Transverse colon (tissue), 4 donors: ENCODE measurements around the gene PTPN2. TPM values are rescaled to one million over a fixed set of nuclear protein-coding genes. Genes with fewer than 3 reads are reported as not detected.

Experiments
- DNase-seq: peaks from one replicate; pipeline ENCODE4 v3.0.0-alpha.2; 2019
- H3K27ac ChIP-seq, 4 donors: fragments of 200-600 bp; sonication (generic); 2 replicates each; pipeline ENCODE4 v1.5.1; 2016 to 2018; ENCODE audit warnings: inconsistent platforms in 4 of 4
- H3K27me3 ChIP-seq: fragments of 200-600 bp; sonication (generic); 2 replicates; pipeline ENCODE4 v1.5.1; 2017; ENCODE audit warnings: inconsistent platforms
- H3K36me3 ChIP-seq, 4 donors: fragments of 200-600 bp; sonication (generic); 2 replicates each; pipeline ENCODE4 v1.5.1; 2017 to 2019; ENCODE audit warnings: inconsistent platforms in 4 of 4
- H3K4me1 ChIP-seq, 4 donors: fragments of 200-600 bp; sonication (generic); 2 replicates each; pipeline ENCODE4 v1.5.1; 2017 to 2020; ENCODE audit warnings: inconsistent platforms in 4 of 4
- H3K4me3 ChIP-seq, 4 donors: fragments of 200-600 bp; sonication (generic); 1 replicate in 1 of 4; 2 replicates in 3 of 4; pipeline versions ENCODE4 v1.5.1 to v1.6.1; 2017 to 2019; ENCODE audit warnings: inconsistent platforms in 4 of 4
- H3K9me3 ChIP-seq, 2 donors: fragments of 200-600 bp; sonication (generic); 2 replicates each; pipeline ENCODE4 v1.5.1; 2017 to 2019; ENCODE audit warnings: inconsistent platforms in 2 of 2
- CTCF ChIP-seq, 5 experiments: fragments of 200-600 bp in 3 of 5; fragments of 450-650 bp in 2 of 5; sonication (generic) in 3 of 5; IDR thresholded peaks; 1 replicate in 2 of 5; 2 replicates in 3 of 5; pipeline ENCODE4 v1.5.1; 2016 to 2017; ENCODE audit warnings: antibody characterized with exemption in 5 of 5, inconsistent platforms in 3 of 5, mild to moderate bottlenecking in 2 of 5, moderate library complexity in 1 of 5
- EP300 ChIP-seq: sonication (generic); formaldehyde crosslinking; IDR thresholded peaks from one replicate; pipeline ENCODE4 v1.6.1; 2017; ENCODE audit warnings: antibody characterized with exemption, low read depth
- POLR2A ChIP-seq: fragments of 450-650 bp; IDR thresholded peaks from one replicate; pipeline ENCODE4 v1.6.1; 2016; ENCODE audit warnings: antibody characterized with exemption, mild to moderate bottlenecking, moderate library complexity
- POLR2AphosphoS5 ChIP-seq, 3 donors: sonication (generic); formaldehyde crosslinking; IDR thresholded peaks; one replicate each; pipeline ENCODE4 v1.6.1; 2016; ENCODE audit warnings: antibody characterized with exemption in 3 of 3
- WGBS, 2 donors: methylation state at CpG; one replicate each; pipeline ENCODE4 v1.1.5; 2018; ENCODE audit warnings: low coverage in 1 of 2; 5-methylcytosine and 5-hydroxymethylcytosine counted together
- in situ Hi-C, 4 donors: fragments of 200-750 bp; cut with MboI; loops; one replicate each; pipeline versions ENCODE4 v1.15.0 to v1.15.1; 2017; ENCODE audit warnings: low sequenced_read_pairs in 3 of 4, low pct_ligation_motif_present in 1 of 4, low pct_unique_long_range_greater_than_20kb in 1 of 4
- intact Hi-C: fragments of 100-400 bp; cut with DNase I; formaldehyde crosslinking; loops from one replicate; pipeline ENCODE4 v1.15.1; 2023; ENCODE audit warnings: low total_unique reads
- total RNA-seq, 4 donors: library from RNA; depleted of rRNA; stranded (reverse); fragments of >200 nt; gene quantifications; one replicate each; pipeline ENCODE4 v1.1.0, GENCODE V29; 2016

Gene PTPN2
- total RNA-seq, 4 donors from 2014 or later = 10.5 to 65.7 (median 46.1) TPM

DNA sequence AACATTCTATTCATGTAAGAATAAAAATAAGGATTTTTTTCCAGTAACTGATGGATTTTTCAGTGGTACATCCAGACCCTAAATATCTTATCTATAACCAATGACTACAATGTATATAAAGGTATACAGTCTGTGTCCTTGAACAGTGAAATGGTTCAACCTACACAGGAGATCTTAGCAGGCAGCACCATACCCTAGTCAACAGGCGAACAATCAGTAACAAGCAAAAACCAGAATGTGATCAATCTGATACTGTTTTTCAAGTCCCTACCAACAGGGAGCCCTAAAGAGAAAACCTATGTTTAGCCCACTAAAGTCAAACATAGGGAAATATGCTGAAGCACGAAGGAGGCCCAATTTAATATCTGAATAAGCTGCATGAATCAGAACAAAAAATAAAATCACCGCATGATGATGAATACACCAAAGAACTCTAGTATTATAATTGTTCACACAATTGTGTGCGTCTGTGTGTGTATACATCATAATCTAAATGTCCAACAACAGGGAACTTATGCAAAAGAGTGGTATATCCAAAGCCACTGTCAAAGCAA, 26.0 kb downstream of the PTPN2 start:
- no peaks in the 10 kb centered on the region for H3K9me3 ChIP-seq
- H3K4me1 ChIP-seq = peaks cover 3 to 25% (median 10%) of the 10 kb centered on the region in 4 donors
- H3K27me3 ChIP-seq = no peaks in the 10 kb centered on the region
- DNase-seq = no peak
- in situ Hi-C loops (no loop called here), intact Hi-C loops (no loop called here)
- TF ChIP-seq POLR2A (no peak), POLR2AphosphoS5 (IDR thresholded peaks at IDR 0.05) (no peak), EP300 (no peak), CTCF (IDR thresholded peaks at IDR 0.05) (no peak)
- no peaks in the 10 kb centered on the region for H3K36me3 ChIP-seq
- no peak overlapping the region for H3K27ac ChIP-seq
- WGBS, 2 donors = 86 to 94% methylated on average over 4 of the region's 4 CpGs
- H3K4me3 ChIP-seq = no peak overlapping the region

DNA sequence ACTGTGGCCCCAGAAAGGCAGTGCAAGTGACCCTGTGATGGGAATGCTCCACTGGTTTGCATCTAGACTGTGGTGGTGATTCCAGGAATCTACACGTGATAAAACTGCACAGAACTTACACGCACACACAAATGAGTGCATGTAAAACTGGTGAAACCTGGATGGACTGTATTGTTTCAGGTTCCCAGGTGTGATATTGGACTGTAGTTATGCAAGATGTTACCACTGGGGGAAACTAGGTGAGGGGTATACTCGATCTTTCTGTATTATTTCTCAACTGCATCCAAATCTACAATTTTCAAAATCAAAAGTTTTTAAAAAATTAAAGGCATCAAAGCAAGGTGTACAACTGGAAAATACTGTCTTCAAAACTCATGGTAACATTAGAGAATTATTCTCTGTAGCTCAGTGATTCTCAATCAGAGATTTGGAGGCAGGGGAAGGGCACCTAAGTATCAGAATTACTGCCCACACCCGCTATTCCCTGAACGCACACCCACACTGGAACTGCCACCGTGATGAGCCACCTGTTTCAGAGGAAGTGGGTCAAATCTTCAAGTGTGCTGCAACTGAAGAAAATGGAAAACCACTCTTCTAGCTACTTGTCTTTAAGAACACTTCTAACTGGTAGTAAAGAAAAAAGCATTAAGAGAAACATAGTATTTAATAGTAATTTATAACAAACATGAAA, 26.7 kb downstream of the PTPN2 start:
- in situ Hi-C loops = no loop called here

GRCh38 chr18:12855916-12856315, 28.1 kb downstream of the PTPN2 start:
- no peaks in the 10 kb centered on the region for H3K36me3 ChIP-seq
- H3K4me1 ChIP-seq = peaks cover 0 to 4% (median 0%) of the 10 kb centered on the region in 4 donors
- no peaks in the 10 kb centered on the region for H3K27me3 ChIP-seq
- in situ Hi-C loops (no loop called here), intact Hi-C loops (no loop called here)
- no peak for DNase-seq
- H3K9me3 ChIP-seq = no peaks in the 10 kb centered on the region
- H3K4me3 ChIP-seq = no peak overlapping the region
- no peak overlapping the region for H3K27ac ChIP-seq
- TF ChIP-seq EP300 (no peak), CTCF (IDR thresholded peaks at IDR 0.05) (no peak), POLR2AphosphoS5 (IDR thresholded peaks at IDR 0.05) (no peak), POLR2A (no peak)
- WGBS, 2 donors = 82 to 97% methylated on average over 1 to 4 of the region's 4 CpGs

More for the DNA sequence above, 26.7 kb downstream of the PTPN2 start:
- H3K9me3 ChIP-seq = no peaks in the 10 kb centered on the region
- no peak overlapping the region for H3K27ac ChIP-seq
- 65 to 71% methylated on average over 2 to 6 of the region's 6 CpGs for WGBS, 2 donors
- DNase-seq = no peak
- no peak overlapping the region for H3K4me3 ChIP-seq
- TF ChIP-seq EP300 = no peak
- no peak for TF ChIP-seq POLR2AphosphoS5 (IDR thresholded peaks at IDR 0.05)
- TF ChIP-seq POLR2A = no peak
- TF ChIP-seq CTCF (IDR thresholded peaks at IDR 0.05) = no peak
- H3K4me1 ChIP-seq = peaks cover 0 to 18% (median 3%) of the 10 kb centered on the region in 4 donors
- no peaks in the 10 kb centered on the region for H3K36me3 ChIP-seq
- intact Hi-C loops = no loop called here
- no peaks in the 10 kb centered on the region for H3K27me3 ChIP-seq

- Histone ChIP-seq H3K9me3 (no peaks in the 10 kb centered on the region), H3K4me3 (no peak overlapping the region), H3K36me3 (no peaks in the 10 kb centered on the region), H3K4me1 (no peaks in the 10 kb centered on the region), H3K27ac (no peak overlapping the region), H3K27me3 (no peaks in the 10 kb centered on the region)
- 95 to 96% methylated on average over 6 to 7 of the region's 7 CpGs for WGBS, 2 donors
- in situ Hi-C loops = no loop called here
- no peak for DNase-seq
- intact Hi-C loops = no loop called here
- TF ChIP-seq EP300 = no peak
- TF ChIP-seq POLR2A = no peak
- TF ChIP-seq POLR2AphosphoS5 (IDR thresholded peaks at IDR 0.05) = no peak
- no peak for TF ChIP-seq CTCF (IDR thresholded peaks at IDR 0.05)
These were observed 31.3 kb downstream of the PTPN2 start for GRCh38 chr18:12852566-12853315.
